CD14-positive monocyte (primary cell): Measurements from ENCODE around the gene FNBP1L. TPM values are rescaled to one million over a fixed set of nuclear protein-coding genes. Genes with fewer than 3 reads are reported as not detected.

Experiments used
- DNase-seq, 3 donors: peaks; one replicate each; pipeline ENCODE4 v3.0.0-alpha.2; 2011 to 2022
- H2AFZ ChIP-seq: 2 replicates; pipeline ENCODE4 v1.6.0; 2012; ENCODE audit warnings: mild to moderate bottlenecking, low read depth, low read length, inconsistent platforms; ENCODE audit not compliant: insufficient read depth, poor library complexity, severe bottlenecking
- H3K27ac ChIP-seq, 2 donors: 1 replicate in 1 of 2; 2 replicates in 1 of 2; pipeline ENCODE4 v1.5.1; 2012 to 2013; ENCODE audit warnings: low read length in 2 of 2, control low read depth in 1 of 2, inconsistent platforms in 1 of 2, low read depth in 1 of 2, mild to moderate bottlenecking in 1 of 2
- H3K27me3 ChIP-seq, 2 donors: one replicate each; pipeline versions ENCODE4 v1.6.0 to v1.6.1; 2011 to 2013; ENCODE audit warnings: low read length in 2 of 2; ENCODE audit not compliant: control insufficient read depth in 2 of 2, insufficient read depth in 2 of 2
- H3K36me3 ChIP-seq, 2 donors: replicated peaks in 1 of 2; 1 replicate in 1 of 2; 2 replicates in 1 of 2; pipeline versions ENCODE4 v1.5.1 to v1.6.1; 2012 to 2013; ENCODE audit warnings: low read length in 2 of 2, control low read depth in 1 of 2, inconsistent platforms in 1 of 2, mild to moderate bottlenecking in 1 of 2; ENCODE audit not compliant: insufficient read depth in 2 of 2, control insufficient read depth in 1 of 2
- H3K4me1 ChIP-seq, 2 donors: 1 replicate in 1 of 2; 2 replicates in 1 of 2; pipeline versions ENCODE4 v1.5.1 to v1.6.1; 2012 to 2013; ENCODE audit warnings: low read length in 2 of 2, control low read depth in 1 of 2, inconsistent platforms in 1 of 2, mild to moderate bottlenecking in 1 of 2, moderate library complexity in 1 of 2; ENCODE audit not compliant: insufficient read depth in 2 of 2, control insufficient read depth in 1 of 2
- H3K4me2 ChIP-seq: replicated peaks from 2 replicates; pipeline ENCODE3; 2012; ENCODE audit warnings: low read length, moderate library complexity, mild to moderate bottlenecking; ENCODE audit not compliant: poor library complexity, severe bottlenecking; ENCODE audit errors: extremely low read depth
- H3K4me3 ChIP-seq, 3 experiments: fragments of 200-600 bp in 1 of 3; sonication (generic) in 1 of 3; replicated peaks in 1 of 3; 1 replicate in 2 of 3; 2 replicates in 1 of 3; pipeline ENCODE4 v1.5.1; 2011 to 2013; ENCODE audit warnings: low read length in 3 of 3, mild to moderate bottlenecking in 3 of 3, control low read depth in 2 of 3, low read depth in 2 of 3, inconsistent platforms in 1 of 3, moderate library complexity in 1 of 3
- H3K79me2 ChIP-seq: 2 replicates; pipeline ENCODE4 v1.6.0; 2012; ENCODE audit warnings: mild to moderate bottlenecking, control low read depth, inconsistent platforms, low read length, moderate library complexity; ENCODE audit not compliant: insufficient read depth
- H3K9ac ChIP-seq: 2 replicates; pipeline ENCODE4 v1.6.0; 2017; ENCODE audit warnings: low read length, mild to moderate bottlenecking; ENCODE audit not compliant: insufficient read depth, poor library complexity, severe bottlenecking
- H3K9me3 ChIP-seq, 2 donors: replicated peaks in 1 of 2; 1 replicate in 1 of 2; 2 replicates in 1 of 2; pipeline versions ENCODE4 v1.5.1 to v1.6.1; 2012 to 2013; ENCODE audit warnings: low read length in 2 of 2, control low read depth in 1 of 2; ENCODE audit not compliant: control insufficient read depth in 1 of 2, insufficient read depth in 1 of 2
- H4K20me1 ChIP-seq: 2 replicates; pipeline ENCODE4 v1.6.0; 2012; ENCODE audit warnings: mild to moderate bottlenecking, low read length, control low read depth, moderate library complexity; ENCODE audit not compliant: insufficient read depth
- H3K27ac Mint-ChIP-seq, 7 donors: one replicate each; pipeline ENCODE4 v1.8.0; 2020; ENCODE audit warnings: mild to moderate bottlenecking in 7 of 7, mixed read lengths in 7 of 7, moderate library complexity in 6 of 7, inconsistent platforms in 2 of 7
- H3K27me3 Mint-ChIP-seq, 3 donors: one replicate each; pipeline ENCODE4 v1.8.0; 2021 to 2022; ENCODE audit warnings: low read depth in 3 of 3, mild to moderate bottlenecking in 3 of 3, mixed read lengths in 3 of 3, moderate library complexity in 3 of 3, inconsistent platforms in 1 of 3
- H3K36me3 Mint-ChIP-seq, 2 donors: one replicate each; pipeline ENCODE4 v1.8.0; 2020; ENCODE audit warnings: mixed read lengths in 2 of 2, inconsistent platforms in 1 of 2, mild to moderate bottlenecking in 1 of 2
- H3K4me1 Mint-ChIP-seq: one replicate; pipeline ENCODE4 v1.8.0; 2020; ENCODE audit warnings: mild to moderate bottlenecking, mixed read lengths
- H3K4me3 Mint-ChIP-seq, 2 donors: one replicate each; pipeline ENCODE4 v1.8.0; 2020; ENCODE audit warnings: mild to moderate bottlenecking in 2 of 2, mixed read lengths in 2 of 2, moderate library complexity in 1 of 2
- H3K9me3 Mint-ChIP-seq, 7 donors: one replicate each; pipeline ENCODE4 v1.8.0; 2020 to 2022; ENCODE audit warnings: mixed read lengths in 7 of 7, mild to moderate bottlenecking in 6 of 7, moderate library complexity in 6 of 7, inconsistent platforms in 2 of 7
- CTCF ChIP-seq: fragments of 200-600 bp; IDR thresholded peaks from one replicate; pipeline ENCODE4 v1.8.0; 2022; ENCODE audit warnings: antibody characterized with exemption, mild to moderate bottlenecking
- WGBS: methylation state at CpG from one replicate; pipeline ENCODE4 v1.1.5; 2013; ENCODE audit warnings: missing lambda C conversion rate; ENCODE audit not compliant: insufficient coverage; 5-methylcytosine and 5-hydroxymethylcytosine counted together
- intact Hi-C, 2 donors: fragments of 100-400 bp; cut with micrococcal nuclease; formaldehyde crosslinking; loops; one replicate each; pipeline versions ENCODE4 v1.15.0 to v1.15.1; 2023
- polyA plus RNA-seq, 3 donors: library from polyadenylated mRNA; depleted of rRNA in 1 of 3; unstranded in 2 of 3; stranded (reverse) in 1 of 3; fragments of 300-500 nt in 2 of 3; fragments of >200 nt in 1 of 3; fragmentation: Illumina TruSeq in 2 of 3; gene quantifications; 1 replicate in 2 of 3; 2 replicates in 1 of 3; pipeline ENCODE4 v1.2.3, GENCODE V29; 2012 to 2021

Gene FNBP1L
- polyA plus RNA-seq, 3 donors: 0.15 to 0.32 (median 0.28) TPM

GRCh38 chr1:93483606-93484005 lies 35.7 kb downstream of the FNBP1L start:
- H3K4me1 Mint-ChIP-seq: no peaks in the 10 kb centered on the region
- intact Hi-C loops: no loop called here
- no peak overlapping the region for H3K4me3 Mint-ChIP-seq
- H3K36me3 Mint-ChIP-seq: peaks cover 3 to 6% of the 10 kb centered on the region in 2 donors
- Histone ChIP-seq H3K4me2 (no peak overlapping the region), H3K36me3 (no peaks in the 10 kb centered on the region), H4K20me1 (no peaks in the 10 kb centered on the region), H3K4me3 (no peak overlapping the region), H3K27ac (no peak overlapping the region), H2AFZ (no peak overlapping the region), H3K27me3 (no peaks in the 10 kb centered on the region), H3K79me2 (no peaks in the 10 kb centered on the region), H3K9me3 (peaks cover 8 to 16% of the 10 kb centered on the region in 2 donors), H3K9ac (no peak overlapping the region), H3K4me1 (no peaks in the 10 kb centered on the region)
- H3K27ac Mint-ChIP-seq: no peak overlapping the region
- no peak for TF ChIP-seq CTCF
- no peak for DNase-seq
- H3K9me3 Mint-ChIP-seq: peaks cover 12 to 26% (median 16%) of the 10 kb centered on the region in 7 donors
- H3K27me3 Mint-ChIP-seq: peaks cover 0 to 1% (median 0%) of the 10 kb centered on the region in 3 donors

DNA sequence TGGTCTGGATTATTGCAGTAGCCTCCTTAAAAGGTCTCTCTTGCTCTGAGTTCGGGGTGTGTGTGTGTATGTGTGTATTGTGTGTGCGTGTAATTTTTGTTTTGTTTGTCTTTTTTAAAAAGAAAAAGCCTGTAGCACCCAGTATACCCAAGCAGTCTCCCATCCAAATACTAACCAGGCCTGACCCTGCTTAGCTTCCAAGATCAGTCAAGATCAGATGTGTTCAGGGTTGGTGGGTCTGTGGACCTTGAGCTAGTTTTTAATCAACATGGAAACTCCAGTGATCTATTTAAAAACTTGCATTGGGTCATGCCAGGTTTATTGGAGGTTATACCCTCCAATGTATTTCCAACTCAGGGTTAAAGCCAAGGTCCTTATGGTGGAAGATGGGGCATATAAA lies 40.3 kb downstream of the FNBP1L start:
- Mint-ChIP-seq H3K36me3 (no peaks in the 10 kb centered on the region), H3K4me1 (peaks cover 4% of the 10 kb centered on the region), H3K4me3 (no peak overlapping the region), H3K27ac (no peak overlapping the region), H3K27me3 (peaks cover 0 to 1% (median 0%) of the 10 kb centered on the region in 3 donors), H3K9me3 (peaks cover 0 to 4% (median 0%) of the 10 kb centered on the region in 7 donors)
- Histone ChIP-seq H3K9ac (no peak overlapping the region), H3K4me2 (no peak overlapping the region), H4K20me1 (no peaks in the 10 kb centered on the region), H2AFZ (no peak overlapping the region), H3K9me3 (no peaks in the 10 kb centered on the region), H3K36me3 (no peaks in the 10 kb centered on the region), H3K4me3 (no peak overlapping the region), H3K27me3 (no peaks in the 10 kb centered on the region), H3K27ac (no peak overlapping the region), H3K4me1 (peaks cover 0 to 7% of the 10 kb centered on the region in 2 donors), H3K79me2 (no peaks in the 10 kb centered on the region)
- no peak for DNase-seq
- no CpG with 5 or more reads among the region's 2 CpGs for WGBS
- no peak for TF ChIP-seq CTCF
- intact Hi-C loops: no loop called here
